ENCODE data around the gene MBD3L2.

DNA sequence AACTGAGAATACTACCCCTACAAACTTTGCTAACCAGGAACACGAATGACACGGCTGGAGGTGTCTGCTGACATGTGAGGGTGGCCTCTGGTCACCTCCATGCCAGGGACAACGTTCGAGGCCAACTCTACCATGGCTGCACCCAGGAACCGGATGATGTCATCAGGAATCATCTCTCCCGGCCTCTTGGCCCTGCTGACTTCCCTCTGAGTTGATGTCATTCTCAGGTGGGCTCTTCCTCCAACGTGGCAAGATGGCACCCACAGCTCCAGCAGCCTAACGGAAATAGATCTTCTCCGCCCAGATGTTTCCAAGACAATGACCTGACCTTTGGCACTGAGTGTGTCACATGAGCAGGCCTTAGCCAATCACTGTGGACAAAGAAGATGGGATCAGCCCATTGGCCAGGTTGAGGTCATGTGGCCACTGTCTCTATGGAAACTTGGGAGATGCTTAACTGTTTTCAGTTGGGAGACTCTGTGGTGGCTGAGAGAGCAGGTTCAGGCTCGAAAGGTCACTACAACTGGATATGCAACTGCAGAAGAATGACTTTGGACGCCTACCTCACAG is 42.9 kb upstream of the MBD3L2 start:
- TF ChIP-seq, protein P1, sequence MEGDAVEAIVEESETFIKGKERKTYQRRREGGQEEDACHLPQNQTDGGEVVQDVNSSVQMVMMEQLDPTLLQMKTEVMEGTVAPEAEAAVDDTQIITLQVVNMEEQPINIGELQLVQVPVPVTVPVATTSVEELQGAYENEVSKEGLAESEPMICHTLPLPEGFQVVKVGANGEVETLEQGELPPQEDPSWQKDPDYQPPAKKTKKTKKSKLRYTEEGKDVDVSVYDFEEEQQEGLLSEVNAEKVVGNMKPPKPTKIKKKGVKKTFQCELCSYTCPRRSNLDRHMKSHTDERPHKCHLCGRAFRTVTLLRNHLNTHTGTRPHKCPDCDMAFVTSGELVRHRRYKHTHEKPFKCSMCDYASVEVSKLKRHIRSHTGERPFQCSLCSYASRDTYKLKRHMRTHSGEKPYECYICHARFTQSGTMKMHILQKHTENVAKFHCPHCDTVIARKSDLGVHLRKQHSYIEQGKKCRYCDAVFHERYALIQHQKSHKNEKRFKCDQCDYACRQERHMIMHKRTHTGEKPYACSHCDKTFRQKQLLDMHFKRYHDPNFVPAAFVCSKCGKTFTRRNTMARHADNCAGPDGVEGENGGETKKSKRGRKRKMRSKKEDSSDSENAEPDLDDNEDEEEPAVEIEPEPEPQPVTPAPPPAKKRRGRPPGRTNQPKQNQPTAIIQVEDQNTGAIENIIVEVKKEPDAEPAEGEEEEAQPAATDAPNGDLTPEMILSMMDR (IDR thresholded peaks at IDR 0.05): no peak
- no peak for TF ChIP-seq EZH2 (IDR thresholded peaks at IDR 0.05)
